Natural killer cell (primary cell): ENCODE data around the gene RAB44. TPM values are rescaled to one million over a fixed set of nuclear protein-coding genes. Genes with fewer than 3 reads are reported as not detected.

Experiments
- ATAC-seq, 3 donors: fragments of 150-1000 bp in 2 of 3; fragments of 200-7000 bp in 1 of 3; cut with Tn5 transposase; 1 replicate in 1 of 3; 2 replicates in 2 of 3; pipeline ENCODE4 v1.10.0; 2021; ENCODE audit warnings: mild to moderate bottlenecking in 2 of 3, moderate library complexity in 2 of 3
- DNase-seq, 2 donors: peaks; one replicate each; pipeline versions ENCODE4 v3.0.0 to v3.0.0-alpha.2; 2013 to 2021; ENCODE audit warnings: mixed read lengths in 1 of 2
- H3K27ac ChIP-seq: one replicate; pipeline ENCODE4 v1.5.1; 2013; ENCODE audit warnings: mild to moderate bottlenecking, low read length
- H3K27me3 ChIP-seq: one replicate; pipeline ENCODE4 v1.6.1; 2013; ENCODE audit warnings: low read length; ENCODE audit not compliant: control insufficient read depth, insufficient read depth
- H3K36me3 ChIP-seq: one replicate; pipeline ENCODE4 v1.6.1; 2013; ENCODE audit warnings: low read length; ENCODE audit not compliant: control insufficient read depth, insufficient read depth
- H3K4me1 ChIP-seq: one replicate; pipeline ENCODE4 v1.6.1; 2013; ENCODE audit warnings: low read length; ENCODE audit not compliant: control insufficient read depth, insufficient read depth
- H3K4me3 ChIP-seq: one replicate; pipeline ENCODE4 v1.5.1; 2013; ENCODE audit warnings: low read length
- H3K9me3 ChIP-seq: one replicate; pipeline ENCODE4 v1.6.1; 2013; ENCODE audit warnings: low read length; ENCODE audit not compliant: control insufficient read depth, insufficient read depth
- H3K27ac Mint-ChIP-seq, 2 donors: one replicate each; pipeline ENCODE4 v1.8.0; 2022; ENCODE audit warnings: mild to moderate bottlenecking in 2 of 2, mixed read lengths in 2 of 2, moderate library complexity in 1 of 2
- H3K27me3 Mint-ChIP-seq, 2 donors: one replicate each; pipeline ENCODE4 v1.8.0; 2022; ENCODE audit warnings: low read depth in 2 of 2, mixed read lengths in 2 of 2
- H3K36me3 Mint-ChIP-seq: one replicate; pipeline ENCODE4 v1.8.0; 2022; ENCODE audit warnings: mixed read lengths
- H3K4me1 Mint-ChIP-seq, 2 donors: one replicate each; pipeline ENCODE4 v1.8.0; 2022; ENCODE audit warnings: mixed read lengths in 2 of 2
- H3K4me3 Mint-ChIP-seq: one replicate; pipeline ENCODE4 v1.8.0; 2022; ENCODE audit warnings: mild to moderate bottlenecking, moderate library complexity, mixed read lengths
- H3K9me3 Mint-ChIP-seq, 2 donors: one replicate each; pipeline ENCODE4 v1.8.0; 2022; ENCODE audit warnings: mixed read lengths in 2 of 2
- WGBS: methylation state at CpG from one replicate; pipeline ENCODE4 v1.1.7; 2013; ENCODE audit warnings: missing lambda C conversion rate; ENCODE audit not compliant: insufficient coverage; 5-methylcytosine and 5-hydroxymethylcytosine counted together
- intact Hi-C: fragments of 100-400 bp; cut with micrococcal nuclease; formaldehyde crosslinking; loops from one replicate; pipeline ENCODE4 v1.14.2; 2022
- total RNA-seq, 4 donors: library from RNA; stranded (reverse); fragments of 120-200 nt in 1 of 4; gene quantifications; one replicate each; pipeline versions ENCODE4 v1.2.3 to v1.2.4, GENCODE V29; 2013 to 2022
- TF ChIP-seq, protein P1 (sequence below): fragments of 200-600 bp; IDR thresholded peaks from one replicate; pipeline ENCODE4 v1.8.0; 2022; ENCODE audit warnings: antibody characterized with exemption

RAB44 gene
- total RNA-seq, 3 donors from 2014 or later (not counting 1 experiment from before 2014, with no cell fraction given) = 0.09 to 12.9 (median 0.70) TPM

DNA sequence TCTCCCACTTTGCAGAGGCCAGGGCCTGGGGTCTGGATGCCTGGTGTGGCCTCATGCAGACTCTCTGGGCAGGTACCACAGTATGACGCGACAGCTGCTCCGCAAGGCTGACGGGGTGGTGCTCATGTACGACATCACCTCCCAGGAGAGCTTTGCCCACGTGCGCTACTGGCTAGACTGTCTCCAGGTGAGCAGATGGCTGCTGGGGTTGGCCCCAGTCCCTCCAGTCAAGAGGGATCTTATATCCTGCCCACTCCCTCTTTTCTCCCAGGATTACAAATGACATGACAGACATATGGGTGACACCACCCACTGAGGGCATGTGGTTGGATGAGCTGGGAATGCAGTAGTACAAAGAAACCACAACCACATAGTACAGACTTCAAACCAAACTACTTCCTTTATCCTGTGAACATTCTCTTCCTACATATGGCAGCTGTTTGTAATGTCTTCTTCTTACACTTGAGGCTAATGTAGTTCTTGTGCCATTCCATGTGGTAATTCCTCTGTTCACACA, 29.9 kb downstream of the RAB44 start:
- no peak for DNase-seq

DNA sequence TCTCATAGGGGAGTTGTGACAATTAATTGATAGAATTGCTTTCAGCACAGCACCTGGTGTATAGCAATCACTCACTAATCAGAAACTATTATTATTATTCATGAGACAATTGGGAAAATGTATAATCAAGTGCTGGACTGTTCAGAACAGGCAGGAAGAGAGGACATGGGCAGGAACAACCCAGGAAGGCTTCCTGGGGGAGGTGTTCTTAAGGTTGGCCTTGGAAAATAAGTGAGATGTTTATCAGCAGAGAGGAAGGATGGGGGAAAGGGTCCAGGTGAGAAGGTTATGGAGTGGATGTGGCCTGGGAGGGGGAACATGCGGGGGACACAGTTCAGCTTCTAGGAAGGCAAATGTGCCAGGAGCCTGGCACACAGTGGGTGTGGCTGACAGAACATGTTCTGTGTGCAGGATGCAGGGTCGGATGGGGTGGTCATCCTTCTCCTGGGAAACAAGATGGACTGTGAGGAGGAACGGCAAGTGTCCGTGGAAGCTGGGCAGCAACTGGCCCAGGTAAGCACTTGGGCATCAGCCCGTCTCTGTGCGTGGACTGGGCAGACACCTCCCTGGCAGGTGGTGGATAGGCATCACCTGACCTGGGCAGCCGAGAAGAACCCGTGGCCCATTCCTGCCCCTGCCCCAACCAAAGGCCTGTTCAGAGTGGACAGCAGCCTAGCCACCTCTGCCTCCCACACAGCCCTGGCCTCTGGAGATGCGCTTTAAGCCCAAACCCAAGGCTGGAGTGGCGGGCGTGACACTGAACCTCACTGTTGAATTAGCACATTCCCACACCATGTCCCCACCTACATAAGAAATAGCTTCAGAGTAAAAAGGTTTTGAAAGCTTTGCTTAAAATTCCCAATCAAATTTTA, 30.9 kb downstream of the RAB44 start:
- Mint-ChIP-seq H3K9me3 (no peaks in the 10 kb centered on the region), H3K4me3 (no peak overlapping the region), H3K27ac (no peak overlapping the region), H3K36me3 (no peaks in the 10 kb centered on the region), H3K27me3 (no peaks in the 10 kb centered on the region), H3K4me1 (peaks cover 6 to 7% of the 10 kb centered on the region in 2 donors)
- Histone ChIP-seq H3K27ac (no peak overlapping the region), H3K4me1 (peaks cover 11% of the 10 kb centered on the region), H3K36me3 (no peaks in the 10 kb centered on the region), H3K9me3 (no peaks in the 10 kb centered on the region), H3K27me3 (no peaks in the 10 kb centered on the region), H3K4me3 (no peak overlapping the region)
- WGBS = 93% methylated on average over 11 of the region's 11 CpGs
- DNase-seq = no peak
- no peak for ATAC-seq
- TF ChIP-seq, protein P1, sequence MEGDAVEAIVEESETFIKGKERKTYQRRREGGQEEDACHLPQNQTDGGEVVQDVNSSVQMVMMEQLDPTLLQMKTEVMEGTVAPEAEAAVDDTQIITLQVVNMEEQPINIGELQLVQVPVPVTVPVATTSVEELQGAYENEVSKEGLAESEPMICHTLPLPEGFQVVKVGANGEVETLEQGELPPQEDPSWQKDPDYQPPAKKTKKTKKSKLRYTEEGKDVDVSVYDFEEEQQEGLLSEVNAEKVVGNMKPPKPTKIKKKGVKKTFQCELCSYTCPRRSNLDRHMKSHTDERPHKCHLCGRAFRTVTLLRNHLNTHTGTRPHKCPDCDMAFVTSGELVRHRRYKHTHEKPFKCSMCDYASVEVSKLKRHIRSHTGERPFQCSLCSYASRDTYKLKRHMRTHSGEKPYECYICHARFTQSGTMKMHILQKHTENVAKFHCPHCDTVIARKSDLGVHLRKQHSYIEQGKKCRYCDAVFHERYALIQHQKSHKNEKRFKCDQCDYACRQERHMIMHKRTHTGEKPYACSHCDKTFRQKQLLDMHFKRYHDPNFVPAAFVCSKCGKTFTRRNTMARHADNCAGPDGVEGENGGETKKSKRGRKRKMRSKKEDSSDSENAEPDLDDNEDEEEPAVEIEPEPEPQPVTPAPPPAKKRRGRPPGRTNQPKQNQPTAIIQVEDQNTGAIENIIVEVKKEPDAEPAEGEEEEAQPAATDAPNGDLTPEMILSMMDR = no peak
- intact Hi-C loops = no loop called here

More for the DNA sequence above, 29.9 kb downstream of the RAB44 start:
- ATAC-seq = no peak
- no peaks in the 10 kb centered on the region for H3K27me3 Mint-ChIP-seq
- intact Hi-C loops = no loop called here
- H3K4me1 ChIP-seq = peaks cover 11% of the 10 kb centered on the region
- H3K9me3 ChIP-seq = no peaks in the 10 kb centered on the region
- H3K9me3 Mint-ChIP-seq = no peaks in the 10 kb centered on the region
- no peak overlapping the region for H3K27ac Mint-ChIP-seq
- H3K4me1 Mint-ChIP-seq = peaks cover 6 to 7% of the 10 kb centered on the region in 2 donors
- TF ChIP-seq, protein P1 = no peak
- no peaks in the 10 kb centered on the region for H3K27me3 ChIP-seq
- H3K4me3 Mint-ChIP-seq = no peak overlapping the region
- H3K36me3 Mint-ChIP-seq = no peaks in the 10 kb centered on the region
- no peak overlapping the region for H3K27ac ChIP-seq
- no peaks in the 10 kb centered on the region for H3K36me3 ChIP-seq
- 82% methylated on average over 7 of the region's 7 CpGs for WGBS
- H3K4me3 ChIP-seq = no peak overlapping the region

DNA sequence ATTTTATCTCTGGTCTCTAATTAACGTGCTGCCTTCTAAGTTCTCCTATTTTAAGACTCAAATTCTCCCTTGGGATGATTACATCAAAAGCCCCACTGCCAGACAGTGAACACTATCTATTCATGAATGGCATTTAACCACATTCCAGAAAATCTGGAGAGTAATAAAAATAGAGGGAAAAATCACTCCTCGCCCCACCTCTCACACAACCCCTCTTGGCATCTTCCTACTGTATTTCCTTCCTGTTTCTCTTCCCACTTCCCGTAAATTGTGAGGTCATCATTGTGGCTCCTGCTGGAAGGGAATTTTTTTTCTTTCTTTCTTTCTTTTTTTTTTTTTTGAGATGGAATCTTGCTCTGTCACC, 31.5 kb downstream of the RAB44 start:
- Mint-ChIP-seq H3K4me3 (no peak overlapping the region), H3K36me3 (no peaks in the 10 kb centered on the region), H3K27ac (no peak overlapping the region), H3K27me3 (no peaks in the 10 kb centered on the region), H3K9me3 (no peaks in the 10 kb centered on the region), H3K4me1 (peaks cover 6 to 7% of the 10 kb centered on the region in 2 donors)
- Histone ChIP-seq H3K27ac (no peak overlapping the region), H3K9me3 (no peaks in the 10 kb centered on the region), H3K27me3 (no peaks in the 10 kb centered on the region), H3K36me3 (no peaks in the 10 kb centered on the region), H3K4me1 (peaks cover 11% of the 10 kb centered on the region), H3K4me3 (no peak overlapping the region)
- DNase-seq (no peak), ATAC-seq (no peak)
- 60% methylated on average over 1 of the region's 3 CpGs for WGBS
- TF ChIP-seq, protein P1 = no peak
- intact Hi-C loops = no loop called here
